ENCODE data around the gene ZNF385D.

The ZNF385D gene

GRCh38 chr3:21747376-21747775, 3.6 kb downstream of the ZNF385D start:
- no peak for DNase-seq

GRCh38 chr3:21745966-21746365, 5.0 kb downstream of the ZNF385D start:
- no peak for DNase-seq

- no peak for DNase-seq
Observed at GRCh38 chr3:21744793-21745192, 6.2 kb downstream of the ZNF385D start.

- DNase-seq, result no peak
Observed at GRCh38 chr3:21738935-21739702, 11.9 kb downstream of the ZNF385D start.

GRCh38 chr3:21738283-21738682, 12.7 kb downstream of the ZNF385D start:
- no peak for DNase-seq

- DNase-seq, result no peak
Observed at GRCh38 chr3:21734746-21735145, 16.3 kb downstream of the ZNF385D start.

- DNase-seq, result no peak
Observed at GRCh38 chr3:21729888-21730459, 21.0 kb downstream of the ZNF385D start.

- DNase-seq, result no peak
Observed at GRCh38 chr3:21729331-21729730, 21.7 kb downstream of the ZNF385D start.

- no peak for DNase-seq
Observed at GRCh38 chr3:21722768-21723167, 28.2 kb downstream of the ZNF385D start.

- DNase-seq, result no peak
Observed at GRCh38 chr3:21722301-21722700, 28.7 kb downstream of the ZNF385D start.

GRCh38 chr3:21718943-21719591, 31.9 kb downstream of the ZNF385D start:
- DNase-seq, result no peak

- DNase-seq, result no peak
Observed at GRCh38 chr3:21718161-21718765, 32.7 kb downstream of the ZNF385D start.

- no peak for DNase-seq
Observed at GRCh38 chr3:21715662-21716061, 35.3 kb downstream of the ZNF385D start.

- DNase-seq, result no peak
Observed at GRCh38 chr3:21705769-21706168, 45.2 kb downstream of the ZNF385D start.

GRCh38 chr3:21704796-21705195, 46.2 kb downstream of the ZNF385D start:
- DNase-seq, result no peak

GRCh38 chr3:21703291-21703690, 47.7 kb downstream of the ZNF385D start:
- DNase-seq, result no peak

GRCh38 chr3:21697707-21698106, 53.3 kb downstream of the ZNF385D start:
- no peak for DNase-seq

GRCh38 chr3:21694506-21694905, 56.5 kb downstream of the ZNF385D start:
- DNase-seq, result no peak

GRCh38 chr3:21691036-21691435, 60.0 kb downstream of the ZNF385D start:
- no peak for DNase-seq

- DNase-seq, result no peak
Observed at GRCh38 chr3:21682206-21682605, 68.8 kb downstream of the ZNF385D start.

- no peak for DNase-seq
Observed at GRCh38 chr3:21673393-21673792, 77.6 kb downstream of the ZNF385D start.

GRCh38 chr3:21672303-21672702, 78.7 kb downstream of the ZNF385D start:
- DNase-seq, result no peak

- no peak for DNase-seq
Observed at GRCh38 chr3:21670386-21670785, 80.6 kb downstream of the ZNF385D start.

- no peak for DNase-seq
Observed at GRCh38 chr3:21668012-21668411, 83.0 kb downstream of the ZNF385D start.
